ENCODE measurements around the gene UGT1A8.

DNA sequence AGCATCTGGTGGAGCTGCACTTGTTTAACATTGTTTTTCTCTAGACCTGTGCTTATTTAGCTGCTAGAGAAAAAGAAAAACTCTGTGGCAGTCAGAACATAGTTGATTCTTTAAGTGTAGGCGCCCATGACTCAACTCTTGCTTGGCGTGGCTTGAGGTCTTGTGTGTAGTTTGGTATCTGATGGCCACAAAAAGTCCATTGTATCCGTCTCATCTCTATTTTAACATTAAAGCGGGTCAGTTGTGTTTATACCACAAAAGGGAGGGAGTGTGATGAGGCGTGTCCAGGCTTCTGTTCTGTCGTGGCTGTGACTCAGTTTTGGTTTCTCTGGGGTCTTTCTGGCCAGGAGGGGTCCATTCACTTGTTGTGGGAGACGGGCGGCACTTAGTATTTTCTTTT, 24.2 kb upstream of the UGT1A8 start:
- TF ChIP-seq, protein P1, sequence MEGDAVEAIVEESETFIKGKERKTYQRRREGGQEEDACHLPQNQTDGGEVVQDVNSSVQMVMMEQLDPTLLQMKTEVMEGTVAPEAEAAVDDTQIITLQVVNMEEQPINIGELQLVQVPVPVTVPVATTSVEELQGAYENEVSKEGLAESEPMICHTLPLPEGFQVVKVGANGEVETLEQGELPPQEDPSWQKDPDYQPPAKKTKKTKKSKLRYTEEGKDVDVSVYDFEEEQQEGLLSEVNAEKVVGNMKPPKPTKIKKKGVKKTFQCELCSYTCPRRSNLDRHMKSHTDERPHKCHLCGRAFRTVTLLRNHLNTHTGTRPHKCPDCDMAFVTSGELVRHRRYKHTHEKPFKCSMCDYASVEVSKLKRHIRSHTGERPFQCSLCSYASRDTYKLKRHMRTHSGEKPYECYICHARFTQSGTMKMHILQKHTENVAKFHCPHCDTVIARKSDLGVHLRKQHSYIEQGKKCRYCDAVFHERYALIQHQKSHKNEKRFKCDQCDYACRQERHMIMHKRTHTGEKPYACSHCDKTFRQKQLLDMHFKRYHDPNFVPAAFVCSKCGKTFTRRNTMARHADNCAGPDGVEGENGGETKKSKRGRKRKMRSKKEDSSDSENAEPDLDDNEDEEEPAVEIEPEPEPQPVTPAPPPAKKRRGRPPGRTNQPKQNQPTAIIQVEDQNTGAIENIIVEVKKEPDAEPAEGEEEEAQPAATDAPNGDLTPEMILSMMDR (IDR thresholded peaks at IDR 0.05) = no peak
- no peak for TF ChIP-seq POLR2A (IDR thresholded peaks at IDR 0.05)

All from adrenal gland (tissue), 5 donors.